HS-27A (cell line): Measurements from ENCODE around the gene SLCO2B1.

Experiments used
- DNase-seq: peaks from one replicate; pipeline ENCODE4 v3.0.0-alpha.2; 2012; ENCODE audit warnings: low read depth, missing footprints

SLCO2B1 gene

DNA sequence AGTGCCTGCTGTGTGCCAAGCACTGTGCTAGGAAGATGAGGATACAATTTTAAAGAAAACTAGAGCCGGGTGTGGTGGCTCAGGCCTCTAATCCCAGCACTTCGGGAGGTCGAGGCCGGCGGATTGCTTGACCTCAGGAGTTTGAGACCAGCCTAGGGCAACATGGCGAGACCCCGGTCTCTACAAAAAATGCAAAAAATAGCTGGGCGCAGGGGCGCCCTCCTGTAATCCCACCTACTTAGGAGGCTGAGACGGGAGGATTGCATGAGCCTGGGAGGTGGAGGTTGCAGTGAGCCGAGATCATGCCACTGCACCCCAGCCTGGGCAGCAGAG is 98.0 kb downstream of the SLCO2B1 start:
- no peak for DNase-seq

DNA sequence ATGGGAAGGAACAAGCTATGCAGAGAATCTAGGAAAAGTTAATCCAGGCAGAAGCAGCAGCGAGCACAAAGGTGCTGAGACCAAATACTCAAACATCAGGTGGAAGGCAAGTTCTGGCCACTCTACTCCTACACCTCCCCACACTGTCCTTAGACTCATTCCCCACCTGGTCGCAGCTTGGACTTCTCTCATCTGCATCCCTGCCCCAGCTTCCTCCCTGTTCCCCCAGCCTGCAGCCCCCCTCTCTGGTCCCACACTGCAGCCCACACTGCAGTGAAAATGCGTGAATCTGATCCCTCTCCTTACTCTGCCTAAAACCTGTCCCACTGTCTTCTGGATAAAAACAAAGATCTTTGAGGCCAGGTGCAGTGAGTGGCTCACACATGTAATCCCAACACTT is 98.8 kb downstream of the SLCO2B1 start:
- DNase-seq = no peak

DNA sequence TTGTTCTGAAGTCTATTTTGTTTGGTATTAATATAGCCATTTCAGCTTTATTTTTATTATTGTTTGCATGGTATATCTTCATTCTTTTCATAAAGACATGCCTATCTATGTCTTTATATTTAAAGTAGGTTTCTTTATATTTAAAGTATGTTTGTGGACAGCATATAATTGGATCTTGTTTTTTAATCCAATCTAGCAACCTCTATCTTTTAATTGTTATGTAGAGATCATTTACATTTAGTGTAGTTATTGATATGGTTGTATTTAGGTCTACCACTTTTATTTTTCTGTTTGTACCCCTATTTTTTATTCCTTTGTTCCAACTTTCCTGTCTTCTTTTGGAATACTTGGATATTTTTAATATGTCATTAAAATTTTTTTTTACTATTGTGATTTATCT is 103.4 kb downstream of the SLCO2B1 start:
- no peak for DNase-seq
